Astrocyte (in vitro differentiated cells and primary cell): Measurements from ENCODE around the gene POLR3B. TPM values are rescaled to one million over a fixed set of nuclear protein-coding genes. Genes with fewer than 3 reads are reported as not detected.
A peak's percentile ranks its signal among the peaks of the same experiment; 100 is the strongest.

Source experiments
- DNase-seq: peaks from one replicate; pipeline ENCODE4 v3.0.0-alpha.2; 2010; ENCODE audit warnings: low read depth
- FAIRE-seq: peaks from 2 replicates; lab custom pipeline; 2011; peaks lifted over from hg19 to GRCh38; lab: Jason Lieb, UNC
- H2AFZ ChIP-seq: 2 replicates; pipeline ENCODE4 v1.6.0; 2012; ENCODE audit warnings: low read depth, low read length, inconsistent platforms
- H3K27ac ChIP-seq: 2 replicates; pipeline ENCODE4 v1.5.1; 2011; ENCODE audit warnings: low read depth, low read length, inconsistent platforms
- H3K27me3 ChIP-seq: 2 replicates; pipeline ENCODE4 v1.6.0; 2011; ENCODE audit warnings: low read length, inconsistent platforms; ENCODE audit not compliant: insufficient read depth
- H3K36me3 ChIP-seq: 2 replicates; pipeline ENCODE4 v1.5.1; 2011; ENCODE audit warnings: low read length, inconsistent platforms; ENCODE audit not compliant: insufficient read depth
- H3K4me1 ChIP-seq: 2 replicates; pipeline ENCODE4 v1.5.1; 2011; ENCODE audit warnings: low read length, inconsistent platforms; ENCODE audit not compliant: insufficient read depth
- H3K4me2 ChIP-seq: 2 replicates; pipeline ENCODE4 v1.6.0; 2012; ENCODE audit warnings: low read length, inconsistent platforms
- H3K4me3 ChIP-seq: 2 replicates; pipeline ENCODE4 v1.5.1; 2011; ENCODE audit warnings: low read depth, mild to moderate bottlenecking, low read length, inconsistent platforms; ENCODE audit not compliant: insufficient read depth
- H3K79me2 ChIP-seq: 2 replicates; pipeline ENCODE4 v1.6.0; 2012; ENCODE audit warnings: mild to moderate bottlenecking, low read length, inconsistent platforms; ENCODE audit not compliant: insufficient read depth
- H3K9ac ChIP-seq: 2 replicates; pipeline ENCODE4 v1.6.0; 2012; ENCODE audit warnings: mild to moderate bottlenecking, low read length, inconsistent platforms
- H3K9me3 ChIP-seq: 2 replicates; pipeline ENCODE4 v1.5.1; 2012; ENCODE audit warnings: low read depth, mild to moderate bottlenecking, low read length, inconsistent platforms; ENCODE audit not compliant: insufficient read depth
- H4K20me1 ChIP-seq: 2 replicates; pipeline ENCODE4 v1.6.0; 2012; ENCODE audit warnings: low read length, inconsistent platforms; ENCODE audit not compliant: insufficient read depth
- H3K27ac Mint-ChIP-seq: one replicate; pipeline ENCODE4 v1.8.0; 2021; ENCODE audit warnings: mild to moderate bottlenecking, mixed read lengths; ENCODE audit not compliant: unreplicated experiment
- H3K27me3 Mint-ChIP-seq: one replicate; pipeline ENCODE4 v1.8.0; 2021; ENCODE audit warnings: low read depth, mixed read lengths; ENCODE audit not compliant: unreplicated experiment
- H3K36me3 Mint-ChIP-seq: one replicate; pipeline ENCODE4 v1.8.0; 2021; ENCODE audit warnings: low read depth, mixed read lengths; ENCODE audit not compliant: unreplicated experiment
- H3K4me1 Mint-ChIP-seq: one replicate; pipeline ENCODE4 v1.8.0; 2021; ENCODE audit warnings: low read depth, mixed read lengths; ENCODE audit not compliant: unreplicated experiment
- H3K4me3 Mint-ChIP-seq: one replicate; pipeline ENCODE4 v1.8.0; 2021; ENCODE audit warnings: mild to moderate bottlenecking, moderate library complexity, mixed read lengths; ENCODE audit not compliant: unreplicated experiment
- H3K9me3 Mint-ChIP-seq: one replicate; pipeline ENCODE4 v1.8.0; 2021; ENCODE audit warnings: mild to moderate bottlenecking, mixed read lengths; ENCODE audit not compliant: unreplicated experiment
- EZH2 ChIP-seq: IDR thresholded peaks from 2 replicates; pipeline ENCODE4 v1.6.1; 2012; ENCODE audit warnings: mild to moderate bottlenecking, low read length, inconsistent platforms; ENCODE audit not compliant: insufficient read depth
- total RNA-seq: library from RNA; stranded (reverse); gene quantifications from 2 replicates; pipeline ENCODE4 v1.2.1, GENCODE V29; 2021
- TF ChIP-seq, protein P1 (sequence below): IDR thresholded peaks from 2 replicates; pipeline ENCODE4 v1.5.1; 2011; ENCODE audit warnings: low read depth, mild to moderate bottlenecking, inconsistent platforms, low read length, moderate library complexity; ENCODE audit not compliant: insufficient read depth

The POLR3B gene
- total RNA-seq, 1 donor from 2014 or later: 10.9 TPM

DNA sequence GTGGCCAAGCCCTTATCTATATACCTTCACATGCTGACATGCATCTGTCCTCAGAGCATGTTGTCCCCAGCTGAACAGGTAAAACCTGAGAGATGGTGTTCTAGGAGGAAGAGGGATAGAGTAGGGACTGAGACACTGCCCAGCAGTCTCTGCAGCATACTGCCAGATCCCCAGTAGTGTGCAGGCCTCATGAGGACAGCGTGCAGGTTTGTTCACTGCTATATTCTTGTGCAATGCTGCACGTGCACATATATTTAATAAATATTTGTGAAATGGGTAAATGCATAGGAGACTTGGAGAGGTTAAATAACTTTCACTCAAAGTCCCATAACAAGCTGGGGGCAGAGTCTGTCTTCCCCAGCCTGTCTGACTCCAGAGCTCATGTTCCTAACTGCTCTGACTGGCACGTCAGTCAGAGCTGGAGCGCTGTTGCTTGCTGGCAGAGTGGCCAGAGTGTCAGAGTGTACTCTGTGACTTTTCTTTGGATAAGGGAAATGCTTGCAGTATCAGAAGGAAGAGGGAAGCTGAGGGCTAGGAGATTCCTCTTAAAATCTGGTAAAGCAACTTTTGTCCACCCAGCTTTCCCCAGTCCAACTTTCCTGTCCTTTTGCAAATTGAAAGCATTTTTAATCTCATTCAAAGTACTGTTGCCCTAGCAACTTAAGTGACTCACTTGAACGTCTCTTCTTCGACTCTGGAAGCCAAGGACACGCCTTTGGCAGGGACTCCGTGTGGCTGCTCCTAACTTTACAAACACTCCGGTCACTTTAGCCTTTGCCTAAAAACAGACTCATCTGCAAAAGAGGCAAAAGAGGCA is 14.9 kb upstream of the POLR3B start:
- H3K9me3 ChIP-seq: no peaks in the 10 kb centered on the region
- no peaks in the 10 kb centered on the region for H4K20me1 ChIP-seq
- H3K4me1 ChIP-seq: peaks cover 9% of the 10 kb centered on the region
- peaks cover 14% of the 10 kb centered on the region for H3K4me1 Mint-ChIP-seq
- H3K27me3 ChIP-seq: no peaks in the 10 kb centered on the region
- H2AFZ ChIP-seq: peak overlapping the region; percentile 12
- peak overlapping the region; percentile 17 for H3K9ac ChIP-seq
- peak overlapping the region; percentile 76 for H3K4me2 ChIP-seq
- no peaks in the 10 kb centered on the region for H3K36me3 ChIP-seq
- peak overlapping the region; percentile 24 for H3K4me3 ChIP-seq
- H3K9me3 Mint-ChIP-seq: no peaks in the 10 kb centered on the region
- peak overlapping the region; percentile 64 for H3K4me3 Mint-ChIP-seq
- peak; percentile 73 for FAIRE-seq
- DNase-seq: peak; percentile 70
- H3K27ac ChIP-seq: no peak overlapping the region
- peak overlapping the region; percentile 14 for H3K27ac Mint-ChIP-seq
- TF ChIP-seq EZH2: no peak
- TF ChIP-seq, protein P1, sequence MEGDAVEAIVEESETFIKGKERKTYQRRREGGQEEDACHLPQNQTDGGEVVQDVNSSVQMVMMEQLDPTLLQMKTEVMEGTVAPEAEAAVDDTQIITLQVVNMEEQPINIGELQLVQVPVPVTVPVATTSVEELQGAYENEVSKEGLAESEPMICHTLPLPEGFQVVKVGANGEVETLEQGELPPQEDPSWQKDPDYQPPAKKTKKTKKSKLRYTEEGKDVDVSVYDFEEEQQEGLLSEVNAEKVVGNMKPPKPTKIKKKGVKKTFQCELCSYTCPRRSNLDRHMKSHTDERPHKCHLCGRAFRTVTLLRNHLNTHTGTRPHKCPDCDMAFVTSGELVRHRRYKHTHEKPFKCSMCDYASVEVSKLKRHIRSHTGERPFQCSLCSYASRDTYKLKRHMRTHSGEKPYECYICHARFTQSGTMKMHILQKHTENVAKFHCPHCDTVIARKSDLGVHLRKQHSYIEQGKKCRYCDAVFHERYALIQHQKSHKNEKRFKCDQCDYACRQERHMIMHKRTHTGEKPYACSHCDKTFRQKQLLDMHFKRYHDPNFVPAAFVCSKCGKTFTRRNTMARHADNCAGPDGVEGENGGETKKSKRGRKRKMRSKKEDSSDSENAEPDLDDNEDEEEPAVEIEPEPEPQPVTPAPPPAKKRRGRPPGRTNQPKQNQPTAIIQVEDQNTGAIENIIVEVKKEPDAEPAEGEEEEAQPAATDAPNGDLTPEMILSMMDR: no peak
- peaks cover 7% of the 10 kb centered on the region for H3K36me3 Mint-ChIP-seq
- H3K27me3 Mint-ChIP-seq: no peaks in the 10 kb centered on the region
- no peaks in the 10 kb centered on the region for H3K79me2 ChIP-seq

DNA sequence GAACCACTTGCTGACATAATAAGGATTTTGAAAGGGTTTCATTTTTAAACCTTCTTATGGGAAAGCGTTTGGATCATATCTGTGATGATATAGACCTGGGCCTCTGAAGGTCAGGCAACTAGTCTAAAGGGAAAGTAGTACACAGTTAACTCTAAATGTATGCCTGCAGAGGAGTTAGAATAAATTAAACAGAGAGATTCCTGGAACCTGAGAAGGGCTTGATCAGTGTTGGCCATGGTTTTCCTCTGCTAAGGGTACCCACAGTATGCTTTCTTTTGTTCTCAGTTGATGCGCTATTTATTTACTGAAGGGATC is 14.4 kb upstream of the POLR3B start:
- H3K4me1 ChIP-seq: peaks cover 9% of the 10 kb centered on the region
- Mint-ChIP-seq H3K27me3 (no peaks in the 10 kb centered on the region), H3K9me3 (no peaks in the 10 kb centered on the region), H3K4me1 (peaks cover 14% of the 10 kb centered on the region), H3K4me3 (peak overlapping the region; percentile 64), H3K27ac (peak overlapping the region; percentile 14), H3K36me3 (peaks cover 7% of the 10 kb centered on the region)
- H3K4me2 ChIP-seq: peak overlapping the region; percentile 76
- peak overlapping the region; percentile 24 for H3K4me3 ChIP-seq
- H3K9ac ChIP-seq: peak overlapping the region; percentile 17
- FAIRE-seq (no peak), DNase-seq (no peak)
- no peaks in the 10 kb centered on the region for H3K79me2 ChIP-seq
- no peaks in the 10 kb centered on the region for H4K20me1 ChIP-seq
- no peak for TF ChIP-seq EZH2
- TF ChIP-seq, protein P1: no peak
- no peaks in the 10 kb centered on the region for H3K27me3 ChIP-seq
- H2AFZ ChIP-seq: peak overlapping the region; percentile 12
- no peaks in the 10 kb centered on the region for H3K9me3 ChIP-seq
- no peak overlapping the region for H3K27ac ChIP-seq
- no peaks in the 10 kb centered on the region for H3K36me3 ChIP-seq

DNA sequence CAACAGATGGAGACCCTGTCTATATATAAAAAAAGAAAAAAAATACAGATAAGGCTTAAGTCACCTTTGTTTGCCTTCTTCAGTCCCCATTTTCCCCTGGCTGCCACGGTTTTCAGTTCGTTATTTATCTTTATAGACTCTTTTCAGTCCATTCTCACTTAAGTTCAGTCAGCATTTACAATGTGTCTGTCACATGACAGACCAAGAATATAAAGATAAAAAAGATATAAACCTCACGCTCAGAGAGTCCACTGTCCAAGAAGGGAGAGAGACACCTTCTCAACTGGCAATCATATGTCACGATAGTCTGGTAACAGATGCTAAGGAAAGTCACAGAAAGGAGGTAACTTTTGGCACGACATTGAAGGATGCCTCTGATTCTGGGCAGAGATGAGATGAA is 13.4 kb upstream of the POLR3B start:
- DNase-seq (no peak), FAIRE-seq (no peak)
- Histone ChIP-seq H3K79me2 (no peaks in the 10 kb centered on the region), H3K9ac (no peak overlapping the region), H4K20me1 (no peaks in the 10 kb centered on the region), H3K9me3 (no peaks in the 10 kb centered on the region), H3K36me3 (no peaks in the 10 kb centered on the region), H3K27ac (no peak overlapping the region), H3K4me2 (no peak overlapping the region), H3K27me3 (no peaks in the 10 kb centered on the region), H3K4me1 (peaks cover 9% of the 10 kb centered on the region), H2AFZ (no peak overlapping the region), H3K4me3 (no peak overlapping the region)
- no peaks in the 10 kb centered on the region for H3K9me3 Mint-ChIP-seq
- peaks cover 14% of the 10 kb centered on the region for H3K4me1 Mint-ChIP-seq
- H3K27me3 Mint-ChIP-seq: no peaks in the 10 kb centered on the region
- no peak overlapping the region for H3K27ac Mint-ChIP-seq
- H3K36me3 Mint-ChIP-seq: peaks cover 7% of the 10 kb centered on the region
- TF ChIP-seq, protein P1: no peak
- TF ChIP-seq EZH2: no peak
- H3K4me3 Mint-ChIP-seq: no peak overlapping the region
